ENCODE data around the gene CEP350.

CEP350 gene

GRCh38 chr1:180065408-180065807, 110.8 kb downstream of the CEP350 start:
- no peak for DNase-seq

- DNase-seq, result no peak
Observed at GRCh38 chr1:180066150-180066549, 111.5 kb downstream of the CEP350 start.

- DNase-seq, result no peak
Observed at GRCh38 chr1:180070286-180070685, 115.7 kb downstream of the CEP350 start.

DNA sequence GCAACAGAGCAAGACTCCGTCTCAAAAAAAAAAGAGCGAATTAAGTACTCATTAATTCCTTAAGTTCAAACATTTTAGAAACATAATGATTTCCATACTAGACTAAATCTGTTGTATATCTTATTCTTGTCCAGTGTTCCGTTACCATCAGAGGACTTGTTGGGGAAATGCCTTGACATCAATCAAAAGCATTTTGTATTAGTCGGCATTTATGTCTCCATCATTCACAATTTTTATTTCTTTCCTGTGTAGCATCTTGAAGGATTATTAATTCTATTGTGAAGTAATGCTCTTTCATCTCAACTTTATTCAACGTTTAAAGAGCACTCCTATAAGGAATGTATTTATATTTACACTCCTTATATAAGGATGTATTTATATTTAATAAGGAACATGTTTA, 117.1 kb downstream of the CEP350 start:
- no peak for DNase-seq

GRCh38 chr1:180080439-180080838, 125.8 kb downstream of the CEP350 start:
- DNase-seq, result no peak

GRCh38 chr1:180081474-180081873, 126.9 kb downstream of the CEP350 start:
- DNase-seq, result no peak

DNA sequence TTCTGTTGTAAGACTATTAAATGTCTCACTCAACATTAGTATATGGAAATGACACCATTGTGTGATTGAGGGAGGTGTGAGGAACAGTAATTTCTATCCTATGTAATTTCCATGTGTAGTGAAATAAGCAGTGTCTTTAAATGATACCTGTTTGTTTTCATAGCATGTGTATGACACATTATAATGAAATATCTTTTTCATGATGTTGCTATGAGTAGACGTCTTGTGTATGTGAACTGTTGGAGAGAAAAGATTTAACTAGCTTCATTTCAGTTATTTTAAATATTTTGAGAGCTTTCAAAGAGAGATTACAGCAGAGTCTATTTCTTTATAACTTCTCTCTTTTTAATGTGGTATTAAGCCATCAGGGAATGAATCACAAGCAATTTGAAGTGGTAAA, 128.6 kb downstream of the CEP350 start:
- no peak for DNase-seq

GRCh38 chr1:180084867-180085266, 130.3 kb downstream of the CEP350 start:
- no peak for DNase-seq

- DNase-seq, result no peak
Observed at GRCh38 chr1:180085331-180085730, 130.7 kb downstream of the CEP350 start.

DNA sequence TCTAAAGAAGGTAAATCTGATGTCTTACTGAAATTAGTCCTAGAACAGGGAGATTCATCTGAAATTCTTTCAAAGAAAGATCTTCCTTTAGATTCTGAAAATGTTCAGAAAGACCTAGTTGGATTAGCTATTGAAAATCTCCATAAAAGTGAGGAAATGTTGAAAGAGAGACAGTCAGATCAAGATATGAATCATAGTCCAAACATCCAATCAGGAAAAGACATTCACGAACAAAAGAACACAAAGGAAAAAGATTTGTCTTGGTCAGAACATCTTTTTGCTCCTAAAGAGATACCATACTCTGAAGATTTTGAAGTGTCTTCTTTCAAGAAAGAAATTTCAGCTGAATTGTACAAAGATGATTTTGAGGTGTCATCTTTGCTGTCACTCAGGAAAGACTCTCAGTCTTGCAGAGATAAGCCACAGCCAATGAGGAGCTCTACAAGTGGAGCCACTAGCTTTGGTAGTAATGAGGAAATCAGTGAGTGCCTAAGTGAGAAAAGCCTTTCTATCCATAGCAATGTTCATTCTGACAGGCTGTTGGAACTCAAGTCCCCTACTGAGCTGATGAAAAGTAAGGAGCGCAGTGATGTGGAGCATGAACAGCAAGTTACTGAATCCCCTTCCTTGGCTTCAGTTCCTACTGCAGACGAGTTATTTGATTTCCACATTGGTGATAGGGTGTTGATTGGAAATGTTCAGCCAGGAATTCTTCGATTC, 138.5 kb downstream of the CEP350 start:
- DNase-seq, result no peak

DNA sequence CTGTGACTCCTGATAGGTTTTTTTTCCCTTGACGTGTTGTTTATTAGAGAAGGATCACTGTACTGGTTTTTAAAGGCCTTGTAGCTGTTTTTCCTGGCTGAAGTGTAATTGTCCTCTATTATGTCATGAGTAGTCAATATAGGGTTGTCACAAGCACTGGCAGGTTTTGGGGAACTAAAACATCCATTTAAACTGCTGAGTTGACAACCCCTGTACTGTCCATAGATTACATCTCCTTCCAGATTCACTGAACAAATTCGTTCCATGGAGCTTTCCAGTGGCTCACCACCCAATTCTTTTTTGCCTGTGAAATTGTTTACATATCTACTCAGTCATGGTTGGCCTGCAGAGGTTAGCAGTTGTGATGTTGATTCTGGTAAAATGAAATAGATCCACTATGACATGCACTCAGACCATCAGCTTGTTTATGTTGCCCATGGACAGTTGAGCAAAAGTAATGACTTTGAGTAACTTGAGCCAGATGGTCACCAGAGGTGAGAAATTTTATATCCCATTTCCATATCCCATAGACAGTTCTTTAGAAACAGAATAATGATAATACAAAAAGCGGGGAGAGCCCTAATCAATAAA, 140.2 kb downstream of the CEP350 start:
- no peak for DNase-seq

GRCh38 chr1:180096584-180097325, 142.1 kb downstream of the CEP350 start:
- DNase-seq, result no peak

- DNase-seq, result no peak
Observed at GRCh38 chr1:180097326-180097605, 142.7 kb downstream of the CEP350 start.

DNA sequence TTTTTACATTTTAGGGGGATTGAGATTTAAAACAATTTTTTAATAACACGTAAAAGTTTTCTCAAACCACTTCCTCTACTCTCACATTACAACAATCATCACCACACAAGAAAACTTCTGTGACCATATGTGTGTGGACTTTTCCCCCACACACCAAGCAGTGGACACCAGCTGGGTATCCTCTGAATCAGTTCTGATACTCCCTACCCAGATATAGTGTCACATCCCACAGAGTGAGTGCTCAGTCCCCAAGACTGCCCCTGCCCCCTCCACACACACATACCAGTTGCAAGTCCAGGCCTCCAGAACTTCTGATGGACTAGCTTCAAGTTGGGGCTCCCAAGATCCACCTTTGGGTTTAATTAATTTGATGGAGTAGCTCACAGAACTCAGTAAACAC, 146.8 kb downstream of the CEP350 start:
- no peak for DNase-seq

GRCh38 chr1:180103819-180104218, 149.2 kb downstream of the CEP350 start:
- DNase-seq, result no peak

DNA sequence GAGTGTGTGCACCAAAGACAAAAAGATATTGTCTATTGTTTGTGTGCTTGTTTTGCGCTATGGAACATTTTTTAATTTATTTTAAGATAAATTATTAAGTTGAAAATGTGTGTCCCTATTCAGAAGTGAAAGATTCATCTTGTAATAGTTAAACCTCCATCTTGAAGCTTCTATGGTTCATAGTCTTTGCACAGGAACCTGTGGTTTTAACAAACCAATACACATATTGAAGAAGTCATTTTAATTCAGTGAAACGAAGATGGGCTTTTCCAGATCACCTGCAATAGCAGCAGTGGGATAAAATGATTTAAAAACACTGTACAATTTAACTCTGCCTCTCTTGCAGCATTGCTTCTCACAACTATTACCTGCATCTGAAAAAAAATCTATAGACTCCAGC, 157.5 kb downstream of the CEP350 start:
- DNase-seq, result no peak

GRCh38 chr1:180112984-180113647, 158.5 kb downstream of the CEP350 start:
- DNase-seq, result no peak

- DNase-seq, result no peak
Observed at GRCh38 chr1:180114396-180114945, 159.9 kb downstream of the CEP350 start.

DNA sequence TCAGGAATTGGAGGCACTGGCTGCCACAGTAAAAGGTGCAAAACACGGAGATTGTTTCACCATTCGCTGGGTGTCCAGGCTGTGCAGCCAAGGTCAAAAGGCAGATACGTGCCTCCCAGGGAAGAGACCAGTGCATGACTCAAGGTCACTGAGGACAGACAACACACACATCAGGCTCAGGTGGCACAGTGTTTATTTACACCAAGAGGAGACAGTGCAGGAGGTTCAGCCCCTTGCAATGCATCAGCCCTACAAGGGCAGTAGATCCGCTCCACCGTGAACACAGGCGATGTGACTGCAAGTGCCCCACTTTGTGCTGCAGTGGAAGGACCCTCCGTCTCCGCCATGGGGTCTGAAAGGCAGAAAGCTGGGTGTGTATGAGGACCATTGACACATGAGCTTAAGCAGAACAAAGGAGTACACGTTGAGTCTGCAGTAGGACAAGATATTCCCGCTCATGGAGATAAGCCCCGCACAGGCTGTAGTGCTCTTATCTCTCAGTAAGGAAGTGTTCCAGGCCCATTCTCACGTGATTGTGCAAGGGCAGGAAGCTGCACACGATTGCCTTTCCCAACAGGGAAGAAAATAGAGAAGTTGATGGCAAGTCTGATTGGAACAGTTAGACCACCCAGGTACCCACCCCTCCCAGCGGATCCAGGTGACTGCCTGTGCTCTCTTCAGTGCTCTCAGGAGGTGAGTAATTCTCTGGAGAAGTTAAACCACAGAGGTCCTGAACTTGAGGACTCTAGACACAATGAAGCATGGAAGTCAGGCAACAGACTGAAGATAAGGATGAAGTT, 162.6 kb downstream of the CEP350 start:
- no peak for DNase-seq

- no peak for DNase-seq
Observed at GRCh38 chr1:180117764-180118116, 163.1 kb downstream of the CEP350 start.

DNA sequence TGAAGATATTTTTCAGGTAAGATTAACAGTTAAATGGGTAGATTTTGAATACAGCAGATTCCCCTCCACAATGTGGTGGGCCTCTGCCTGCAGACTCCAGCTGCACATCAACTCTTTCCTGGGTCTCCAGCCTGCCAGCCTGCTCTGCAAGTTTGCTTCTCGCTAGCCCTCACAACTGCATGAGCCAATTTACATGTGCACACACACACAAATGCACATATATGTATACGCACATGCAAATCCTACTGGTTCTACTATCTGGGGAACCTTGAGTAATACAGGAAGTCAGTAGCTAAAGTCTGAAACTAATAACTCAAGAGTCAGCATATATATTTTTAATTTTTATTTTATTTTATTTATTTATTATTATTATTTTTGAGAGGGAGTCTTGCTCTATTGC, 165.2 kb downstream of the CEP350 start:
- no peak for DNase-seq

- DNase-seq, result no peak
Observed at GRCh38 chr1:180123463-180123936, 168.9 kb downstream of the CEP350 start.

DNA sequence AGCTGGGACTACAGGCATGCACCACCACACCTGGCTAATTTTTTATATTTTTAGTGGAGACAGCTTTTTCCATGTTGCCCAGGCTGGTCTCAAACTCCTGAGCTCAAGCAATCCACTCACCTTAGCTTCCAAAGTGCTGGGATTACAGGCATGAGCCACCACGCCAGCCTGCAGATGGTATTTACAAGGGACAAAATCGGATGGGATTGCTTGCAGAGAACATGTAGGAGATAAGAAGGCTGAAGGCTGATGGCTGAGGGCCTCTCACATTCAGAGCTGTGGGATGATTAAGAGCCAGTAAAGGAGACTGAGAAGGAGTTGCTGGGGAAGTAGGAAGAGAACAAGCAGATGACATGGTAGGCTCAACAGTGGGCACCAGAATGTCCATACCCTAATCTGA, 176.0 kb downstream of the CEP350 start:
- no peak for DNase-seq
